NCI-H1694 (cell line): ENCODE measurements around the gene PCDHGC3.

Source experiments
- DNase-seq: peaks from one replicate; lab custom pipeline; 2025; lab: John Stamatoyannopoulos, UW

Gene PCDHGC3

GRCh38 chr5:141524604-141525597 is 49.1 kb downstream of the PCDHGC3 start:
- peak; percentile 96 for DNase-seq

- DNase-seq = no peak
Observed at GRCh38 chr5:141525653-141526052, 49.9 kb downstream of the PCDHGC3 start.

- DNase-seq = no peak
Observed at GRCh38 chr5:141527426-141527825, 51.7 kb downstream of the PCDHGC3 start.
